ENCODE results near the gene COG2.

- TF ChIP-seq CTCF (IDR thresholded peaks at IDR 0.05; ENCODE audit: insufficient read depth, low read depth, low read length) (no peak), EZH2 (IDR thresholded peaks at IDR 0.05; ENCODE audit: insufficient read depth, low read length) (no peak)
Observed at GRCh38 chr1:230677200-230677599, 34.9 kb downstream of the COG2 start.

Measured in astrocyte (in vitro differentiated cells and primary cell).